Adipocyte (in vitro differentiated cells): ENCODE results near the gene GPC3.

Experiments
- DNase-seq: peaks from one replicate; pipeline ENCODE4 v3.0.0-alpha.2; 2015; ENCODE audit warnings: low read depth
- H3K27me3 ChIP-seq: replicated peaks from 2 replicates; pipeline ENCODE4 v1.7.0; 2013; ENCODE audit warnings: mild to moderate bottlenecking, low read length, moderate library complexity; ENCODE audit not compliant: control insufficient read depth, insufficient read depth
- H3K36me3 ChIP-seq: 2 replicates; pipeline ENCODE4 v1.7.0; 2013; ENCODE audit warnings: low read length, mild to moderate bottlenecking, moderate library complexity; ENCODE audit not compliant: control insufficient read depth, insufficient read depth, severe bottlenecking
- H3K4me1 ChIP-seq: 2 replicates; pipeline ENCODE4 v1.7.0; 2013; ENCODE audit warnings: mild to moderate bottlenecking, low read length, moderate library complexity; ENCODE audit not compliant: control insufficient read depth, insufficient read depth
- H3K4me3 ChIP-seq: 2 replicates; pipeline ENCODE4 v1.7.0; 2013; ENCODE audit warnings: mild to moderate bottlenecking, low read length, moderate library complexity
- H3K9ac ChIP-seq: 2 replicates; pipeline ENCODE4 v1.7.0; 2013; ENCODE audit warnings: mild to moderate bottlenecking, low read length, moderate library complexity
- H3K9me3 ChIP-seq: 2 replicates; pipeline ENCODE4 v1.7.0; 2013; ENCODE audit warnings: mild to moderate bottlenecking, low read length, moderate library complexity; ENCODE audit not compliant: control insufficient read depth

The GPC3 gene

DNA sequence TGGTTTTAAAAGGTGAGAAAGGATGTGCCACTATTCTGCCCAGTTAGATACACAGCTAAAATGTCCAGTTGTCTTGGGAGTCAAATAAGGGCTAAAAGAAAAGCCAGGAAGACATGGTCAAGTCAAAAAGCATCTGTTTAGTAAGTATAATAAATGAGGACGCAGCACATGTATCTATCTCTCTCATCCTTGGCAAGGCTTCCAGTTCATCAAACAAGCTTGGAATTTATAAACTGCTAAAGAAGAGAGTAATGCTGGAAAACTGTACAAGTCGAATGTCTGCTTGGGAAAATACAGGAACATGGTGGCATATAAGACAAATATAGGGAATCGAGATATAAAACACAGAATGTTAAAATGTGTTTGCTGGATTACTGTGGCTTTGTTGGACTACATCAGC lies 106.7 kb downstream of the GPC3 start:
- Histone ChIP-seq H3K9me3 (no peaks in the 10 kb centered on the region), H3K27me3 (peaks cover 1% of the 10 kb centered on the region), H3K4me3 (no peak overlapping the region), H3K36me3 (no peaks in the 10 kb centered on the region), H3K4me1 (no peaks in the 10 kb centered on the region), H3K9ac (no peak overlapping the region)
- no peak for DNase-seq

DNA sequence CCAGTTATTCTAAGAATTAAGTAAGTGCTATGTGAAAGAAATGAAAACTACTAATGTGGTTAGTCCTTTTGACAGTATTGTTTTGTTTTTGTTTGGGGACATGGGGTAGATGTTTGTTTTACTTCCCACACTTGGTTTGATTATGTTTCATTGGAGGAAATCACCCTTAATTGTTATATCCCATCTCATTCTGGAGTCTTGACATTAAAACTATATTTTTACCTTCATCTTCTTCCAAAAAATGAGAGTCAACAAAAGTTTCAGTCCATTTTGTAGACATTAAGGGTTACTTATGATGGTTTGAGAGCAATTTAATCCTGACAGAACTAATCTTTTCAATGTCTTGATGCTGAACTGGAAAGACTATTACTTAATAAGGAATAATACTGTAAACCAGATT lies 108.7 kb downstream of the GPC3 start:
- H3K4me3 ChIP-seq, result no peak overlapping the region
- no peaks in the 10 kb centered on the region for H3K36me3 ChIP-seq
- H3K9ac ChIP-seq, result no peak overlapping the region
- peaks cover 5% of the 10 kb centered on the region for H3K9me3 ChIP-seq
- no peak for DNase-seq
- peaks cover 4% of the 10 kb centered on the region for H3K27me3 ChIP-seq
- H3K4me1 ChIP-seq, result no peaks in the 10 kb centered on the region

DNA sequence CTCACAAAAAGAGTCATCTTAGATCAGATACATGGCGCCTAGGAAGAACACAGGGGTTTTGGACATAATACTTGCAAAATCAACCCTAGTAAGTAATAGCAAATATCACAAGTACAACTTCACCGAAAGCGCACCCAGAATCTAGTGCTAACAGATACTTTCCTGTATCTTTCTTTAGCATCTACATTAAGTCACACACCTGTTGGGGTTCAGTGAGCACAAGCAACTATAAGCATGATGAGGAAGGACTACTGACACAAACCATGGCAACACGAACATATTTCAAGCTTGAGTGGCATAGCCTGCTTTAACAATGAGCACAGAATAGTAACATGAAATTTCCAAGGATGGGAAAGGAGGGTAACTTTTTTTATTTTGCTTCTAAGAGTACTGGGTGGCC lies 116.1 kb downstream of the GPC3 start:
- Histone ChIP-seq H3K4me1 (no peaks in the 10 kb centered on the region), H3K9ac (no peak overlapping the region), H3K9me3 (peaks cover 10% of the 10 kb centered on the region), H3K4me3 (no peak overlapping the region), H3K27me3 (peaks cover 6% of the 10 kb centered on the region), H3K36me3 (no peaks in the 10 kb centered on the region)
- no peak for DNase-seq

DNA sequence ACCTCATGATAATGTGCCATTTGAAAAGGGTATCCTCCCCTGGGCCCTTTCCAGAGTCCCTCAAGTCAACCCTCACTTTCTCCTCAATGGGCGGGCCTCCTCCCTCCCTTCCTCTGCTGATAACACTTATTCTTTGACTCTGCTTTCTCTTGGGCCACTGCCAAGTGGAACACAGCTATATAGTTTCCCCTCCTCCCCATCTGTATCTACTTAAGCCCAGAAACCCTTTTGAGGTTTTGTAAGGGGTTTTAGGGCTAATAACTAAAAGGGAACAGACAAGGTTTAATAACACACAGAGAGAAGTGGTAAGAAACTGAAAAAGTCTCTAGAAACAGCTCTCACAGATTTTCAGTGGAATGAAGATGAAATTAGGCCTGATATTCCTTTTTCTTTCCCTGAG lies 116.7 kb downstream of the GPC3 start:
- no peak for DNase-seq
- no peak overlapping the region for H3K4me3 ChIP-seq

DNA sequence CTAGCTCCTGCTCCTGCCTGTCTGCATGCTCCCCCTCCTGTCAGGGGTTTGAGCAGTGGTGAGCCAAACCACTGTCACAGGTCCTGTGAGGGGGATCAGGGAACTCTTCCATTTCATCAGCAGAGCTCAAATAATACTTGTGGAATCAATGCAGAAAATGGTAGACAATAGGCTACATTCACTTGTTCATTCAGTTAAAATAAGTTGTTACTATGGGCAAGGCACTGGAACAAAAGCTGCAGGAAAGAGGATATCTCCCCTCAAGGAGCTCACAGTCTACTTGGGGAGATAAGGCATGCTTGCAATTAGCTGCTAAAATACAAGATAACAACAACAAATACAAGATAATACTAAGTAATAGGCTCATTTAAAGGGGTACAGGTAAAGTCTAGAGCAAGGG lies 117.1 kb downstream of the GPC3 start:
- Histone ChIP-seq H3K9me3 (peaks cover 10% of the 10 kb centered on the region), H3K36me3 (no peaks in the 10 kb centered on the region), H3K27me3 (peaks cover 3% of the 10 kb centered on the region), H3K4me3 (no peak overlapping the region), H3K9ac (no peak overlapping the region), H3K4me1 (no peaks in the 10 kb centered on the region)
- DNase-seq, result no peak

More for the DNA sequence above, 116.7 kb downstream of the GPC3 start:
- Histone ChIP-seq H3K36me3 (no peaks in the 10 kb centered on the region), H3K9me3 (peaks cover 10% of the 10 kb centered on the region), H3K27me3 (peaks cover 5% of the 10 kb centered on the region), H3K9ac (no peak overlapping the region), H3K4me1 (no peaks in the 10 kb centered on the region)

DNA sequence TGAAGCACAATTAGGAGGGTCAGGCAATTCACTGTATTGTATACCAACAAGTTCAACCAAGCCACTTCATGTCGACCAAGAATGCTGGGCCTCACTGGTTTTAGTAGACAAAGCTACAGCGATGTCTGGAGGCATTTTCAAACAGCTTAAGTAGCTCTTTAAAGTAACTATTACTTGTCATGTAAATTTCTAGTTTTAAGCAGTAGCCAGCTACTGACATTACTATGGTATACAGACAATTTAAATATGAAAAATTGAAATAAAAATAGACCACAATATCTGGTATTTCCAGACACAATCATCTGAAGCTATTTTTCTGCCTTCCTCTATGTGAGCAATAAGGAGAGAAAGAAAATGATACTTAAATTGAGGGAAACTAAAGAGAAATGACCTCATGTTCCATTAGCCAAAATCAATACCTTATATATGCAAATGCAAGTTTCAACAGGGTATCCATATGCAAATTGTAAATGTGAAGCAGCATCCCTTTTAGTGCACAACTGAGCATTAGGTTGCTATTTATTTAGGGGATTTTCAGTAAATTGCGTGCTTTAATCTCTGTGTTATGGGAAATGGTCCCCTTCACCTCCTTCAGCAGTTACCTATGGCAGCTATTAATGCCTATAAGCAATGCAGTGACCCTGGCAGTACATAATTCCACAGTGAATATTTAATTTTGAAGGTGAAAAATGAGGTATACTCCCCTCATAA lies 119.5 kb downstream of the GPC3 start:
- peaks cover 3% of the 10 kb centered on the region for H3K27me3 ChIP-seq
- no peak for DNase-seq
- no peaks in the 10 kb centered on the region for H3K4me1 ChIP-seq

DNA sequence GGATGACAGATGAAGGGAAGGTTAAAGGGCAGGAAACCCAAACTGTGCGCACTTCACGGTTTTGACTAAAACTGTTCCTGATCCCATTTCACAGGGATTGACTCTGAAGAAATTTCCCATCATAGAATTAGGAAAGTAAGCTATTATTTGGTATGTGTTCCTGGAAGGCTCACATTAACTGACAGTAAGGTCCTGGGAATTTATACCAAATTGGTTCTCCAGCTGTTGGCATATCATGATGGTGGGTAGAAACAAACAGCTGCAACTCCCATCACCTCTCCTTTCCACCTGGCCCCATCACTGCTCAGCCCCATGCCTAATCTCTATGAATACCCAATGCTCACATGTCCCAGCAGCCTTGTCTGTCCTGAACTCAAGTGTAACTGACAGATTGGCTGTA lies 121.2 kb downstream of the GPC3 start:
- peaks cover 11% of the 10 kb centered on the region for H3K4me1 ChIP-seq
- no peak for DNase-seq

More for the DNA sequence above, 119.5 kb downstream of the GPC3 start:
- Histone ChIP-seq H3K9me3 (peaks cover 4% of the 10 kb centered on the region), H3K4me3 (no peak overlapping the region), H3K36me3 (no peaks in the 10 kb centered on the region), H3K9ac (no peak overlapping the region)

DNA sequence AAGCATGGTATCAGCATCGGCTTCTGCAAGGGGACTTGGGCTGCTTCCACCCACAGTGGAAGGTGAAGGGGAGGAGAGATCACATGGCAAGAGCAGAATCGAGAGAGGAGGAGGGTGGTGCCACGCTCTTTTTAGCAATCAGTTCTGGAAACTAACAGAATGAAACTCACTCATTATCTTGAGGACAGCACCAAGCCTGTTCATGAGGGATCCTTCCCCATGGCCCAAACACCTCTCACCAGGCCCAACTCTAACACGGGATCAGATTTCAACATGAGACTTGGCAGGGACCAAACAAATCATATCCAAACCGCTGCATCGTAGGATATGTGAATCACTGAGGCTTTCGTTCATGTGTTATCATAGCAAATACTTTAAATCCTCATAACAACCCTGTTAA lies 125.5 kb downstream of the GPC3 start:
- no peaks in the 10 kb centered on the region for H3K9me3 ChIP-seq
- peak; percentile 68 for DNase-seq
- peak overlapping the region; percentile 8 for H3K4me3 ChIP-seq
- H3K27me3 ChIP-seq, result peaks cover 3% of the 10 kb centered on the region
- H3K4me1 ChIP-seq, result peaks cover 11% of the 10 kb centered on the region
- no peaks in the 10 kb centered on the region for H3K36me3 ChIP-seq
- no peak overlapping the region for H3K9ac ChIP-seq

More for the DNA sequence above, 121.2 kb downstream of the GPC3 start:
- peaks cover 4% of the 10 kb centered on the region for H3K9me3 ChIP-seq
- no peaks in the 10 kb centered on the region for H3K36me3 ChIP-seq
- peaks cover 3% of the 10 kb centered on the region for H3K27me3 ChIP-seq
- no peak overlapping the region for H3K9ac ChIP-seq
- H3K4me3 ChIP-seq, result no peak overlapping the region

DNA sequence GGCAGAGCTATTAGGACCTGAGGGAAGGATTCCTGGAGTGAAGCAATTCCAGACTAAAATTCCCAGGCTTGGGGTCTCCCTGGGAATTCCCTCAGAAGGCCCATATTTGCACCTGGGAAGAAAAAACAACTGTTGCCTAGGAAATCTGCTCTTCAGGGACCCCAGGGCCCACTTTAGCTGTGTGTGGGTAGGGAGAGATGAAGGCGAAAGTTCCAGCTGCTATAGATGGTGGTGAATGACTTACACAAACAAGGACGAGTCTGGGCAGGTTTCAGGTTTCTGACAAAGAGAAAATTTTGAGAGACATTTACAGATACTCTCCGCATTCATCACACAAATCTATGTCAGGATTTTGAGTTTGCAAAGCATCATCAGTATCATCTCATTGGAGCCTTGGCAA lies 126.1 kb downstream of the GPC3 start:
- Histone ChIP-seq H3K36me3 (no peaks in the 10 kb centered on the region), H3K27me3 (peaks cover 3% of the 10 kb centered on the region), H3K4me3 (peak overlapping the region; percentile 8), H3K4me1 (peaks cover 11% of the 10 kb centered on the region), H3K9me3 (no peaks in the 10 kb centered on the region), H3K9ac (no peak overlapping the region)
- no peak for DNase-seq

DNA sequence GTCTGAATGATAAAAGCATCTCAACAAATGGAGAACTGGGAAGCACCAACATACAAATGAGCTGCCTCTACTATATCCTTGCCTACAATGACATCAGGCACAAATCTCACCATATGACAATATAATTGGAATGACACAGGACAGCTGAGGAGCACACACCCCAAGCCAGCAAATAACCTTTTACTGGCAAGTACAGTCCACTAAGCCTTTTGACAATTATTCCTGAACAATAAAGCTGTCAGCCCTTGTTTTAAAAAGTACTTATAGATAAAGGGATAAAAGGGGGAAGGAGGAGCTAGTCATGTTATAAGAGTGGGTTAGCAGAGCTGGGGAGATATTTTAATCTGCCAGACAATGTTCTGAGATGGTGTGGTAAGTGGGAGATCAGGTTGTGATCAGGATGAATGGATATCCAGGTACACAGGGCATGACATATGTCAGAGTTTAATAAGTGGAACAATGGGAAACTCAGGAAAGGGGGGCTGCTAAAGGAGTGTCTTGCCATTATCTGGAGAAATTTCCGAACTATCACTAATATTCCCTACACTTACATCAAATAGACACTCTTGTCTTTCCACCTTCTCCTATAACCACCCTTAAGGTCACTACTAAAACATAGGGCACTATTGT lies 127.6 kb downstream of the GPC3 start:
- Histone ChIP-seq H3K4me1 (peaks cover 11% of the 10 kb centered on the region), H3K9ac (no peak overlapping the region), H3K9me3 (no peaks in the 10 kb centered on the region), H3K4me3 (no peak overlapping the region), H3K36me3 (no peaks in the 10 kb centered on the region), H3K27me3 (peaks cover 3% of the 10 kb centered on the region)
- DNase-seq, result no peak

DNA sequence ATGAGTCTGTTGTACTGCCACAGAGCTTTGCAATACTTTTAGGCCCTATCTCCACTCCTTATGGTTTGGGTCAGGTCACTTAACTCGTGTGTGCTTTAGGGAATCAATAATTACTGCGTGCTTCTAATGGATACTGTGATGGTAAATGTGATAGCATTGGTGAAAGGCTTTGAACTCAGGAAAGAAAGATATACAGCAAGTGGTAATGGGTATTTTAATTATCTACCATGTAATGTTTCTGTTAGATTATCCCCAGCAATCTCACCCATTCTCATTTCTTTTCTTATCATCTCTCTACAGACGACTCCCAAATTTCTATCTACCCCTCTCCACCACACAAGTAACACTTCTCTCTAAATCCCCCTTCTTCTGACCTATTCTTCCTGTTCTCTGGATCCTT lies 128.6 kb downstream of the GPC3 start:
- no peak overlapping the region for H3K4me3 ChIP-seq
- no peaks in the 10 kb centered on the region for H3K36me3 ChIP-seq
- H3K4me1 ChIP-seq, result peaks cover 11% of the 10 kb centered on the region
- no peak overlapping the region for H3K9ac ChIP-seq
- peaks cover 3% of the 10 kb centered on the region for H3K27me3 ChIP-seq
- H3K9me3 ChIP-seq, result no peaks in the 10 kb centered on the region
- DNase-seq, result no peak
